AG10803 (cell line): ENCODE results near the gene FZD10.

Experiments used
- DNase-seq: peaks from one replicate; pipeline ENCODE4 v3.0.0; 2010; ENCODE audit warnings: low read depth
- H3K4me3 ChIP-seq: 2 replicates; pipeline ENCODE4 v1.5.1; 2011; ENCODE audit warnings: mild to moderate bottlenecking, low read length, control low read depth
- CTCF ChIP-seq: conservative IDR thresholded peaks from 2 replicates; pipeline ENCODE4 v1.5.1; 2011; ENCODE audit warnings: mild to moderate bottlenecking, low read length, control low read depth, inconsistent platforms

FZD10 gene

GRCh38 chr12:130119241-130119861 is 42.9 kb upstream of the FZD10 start:
- TF ChIP-seq CTCF = no peak
- no peak overlapping the region for H3K4me3 ChIP-seq
- no peak for DNase-seq

GRCh38 chr12:130120012-130120805 is 42.1 kb upstream of the FZD10 start:
- TF ChIP-seq CTCF = no peak
- no peak for DNase-seq
- no peak overlapping the region for H3K4me3 ChIP-seq

GRCh38 chr12:130121226-130122000 is 40.9 kb upstream of the FZD10 start:
- no peak for TF ChIP-seq CTCF
- DNase-seq = no peak
- no peak overlapping the region for H3K4me3 ChIP-seq

- no peak for DNase-seq
- TF ChIP-seq CTCF = no peak
- no peak overlapping the region for H3K4me3 ChIP-seq
Measured at GRCh38 chr12:130122356-130122755, 39.9 kb upstream of the FZD10 start.

GRCh38 chr12:130124106-130124505 is 38.2 kb upstream of the FZD10 start:
- no peak for DNase-seq
- no peak for TF ChIP-seq CTCF
- H3K4me3 ChIP-seq = no peak overlapping the region

GRCh38 chr12:130124605-130125244 is 37.5 kb upstream of the FZD10 start:
- no peak overlapping the region for H3K4me3 ChIP-seq
- no peak for DNase-seq
- no peak for TF ChIP-seq CTCF
